GM21447 (cell line): ENCODE data around the gene KPNA2.
"Not testable (repeated sequence)": the region's sequence is repeated elsewhere in the genome, so short reads cannot be mapped to it uniquely, and the experiment has no call there.

Experiments
- ATAC-seq: cut with Tn5 transposase; IDR thresholded peaks from one replicate; pipeline ENCODE4 v1.9.1; 2021; ENCODE audit not compliant: unreplicated experiment

The KPNA2 gene

DNA sequence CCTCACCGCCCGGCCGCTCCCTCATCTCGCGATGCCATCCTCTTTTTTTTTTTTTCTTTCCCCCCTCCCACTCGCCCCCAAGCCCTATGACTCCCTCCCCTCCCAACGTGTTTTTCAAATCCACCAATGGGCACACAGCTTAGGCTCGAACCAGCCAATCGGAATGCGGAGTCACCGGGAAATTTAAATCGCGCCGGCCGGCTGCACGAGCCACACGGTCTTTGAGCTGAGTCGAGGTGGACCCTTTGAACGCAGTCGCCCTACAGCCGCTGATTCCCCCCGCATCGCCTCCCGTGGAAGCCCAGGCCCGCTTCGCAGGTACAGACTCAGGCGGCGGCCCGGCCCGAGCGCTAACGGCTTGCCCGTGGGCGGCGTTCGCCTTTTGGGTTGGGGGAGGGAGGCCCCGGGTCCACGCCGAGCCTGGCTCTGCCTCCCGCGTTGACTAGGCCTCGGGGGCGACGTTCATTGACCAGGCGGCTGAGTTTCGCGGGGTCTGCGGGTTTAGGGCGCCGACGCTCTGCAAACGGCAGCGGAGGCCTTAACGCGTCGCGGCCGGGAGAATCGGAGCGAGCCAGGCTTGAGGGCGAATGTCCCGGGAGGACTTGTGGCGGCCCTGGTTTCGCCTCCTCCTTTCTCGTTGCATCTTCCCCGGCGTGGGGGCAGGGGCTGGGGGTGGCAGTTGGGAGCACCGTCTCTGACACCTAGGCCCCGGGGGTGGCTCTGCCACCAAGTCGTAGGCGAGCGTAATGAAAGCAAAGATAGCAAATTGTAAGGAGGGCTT lies at the start of gene KPNA2:
Gene KPNA2, plus strand, starts transcription at position 213 of the 781 bp plus-strand sequence. CDS start 1,398 bp downstream, outside the sequence.
- ATAC-seq = peak; percentile 94

DNA sequence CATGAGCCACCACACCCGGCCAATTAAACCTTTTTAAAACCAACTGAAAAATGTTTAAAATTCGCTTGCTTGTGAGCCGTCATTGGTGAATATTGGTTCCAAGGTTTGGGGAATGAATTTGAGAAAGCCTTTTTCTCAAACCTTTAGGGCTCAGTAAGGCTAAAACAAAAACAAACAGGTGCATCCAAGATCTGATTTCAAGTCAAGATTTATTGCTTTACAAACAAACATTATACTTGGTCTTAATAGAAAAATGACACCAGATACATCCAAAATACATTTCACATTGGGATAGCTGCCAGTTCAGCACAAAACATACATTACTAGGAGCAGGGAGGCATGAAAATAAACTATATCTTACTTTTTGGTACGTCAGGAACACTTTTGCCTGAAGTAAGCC lies 44.6 kb upstream of the KPNA2 start:
- ATAC-seq = no peak

DNA sequence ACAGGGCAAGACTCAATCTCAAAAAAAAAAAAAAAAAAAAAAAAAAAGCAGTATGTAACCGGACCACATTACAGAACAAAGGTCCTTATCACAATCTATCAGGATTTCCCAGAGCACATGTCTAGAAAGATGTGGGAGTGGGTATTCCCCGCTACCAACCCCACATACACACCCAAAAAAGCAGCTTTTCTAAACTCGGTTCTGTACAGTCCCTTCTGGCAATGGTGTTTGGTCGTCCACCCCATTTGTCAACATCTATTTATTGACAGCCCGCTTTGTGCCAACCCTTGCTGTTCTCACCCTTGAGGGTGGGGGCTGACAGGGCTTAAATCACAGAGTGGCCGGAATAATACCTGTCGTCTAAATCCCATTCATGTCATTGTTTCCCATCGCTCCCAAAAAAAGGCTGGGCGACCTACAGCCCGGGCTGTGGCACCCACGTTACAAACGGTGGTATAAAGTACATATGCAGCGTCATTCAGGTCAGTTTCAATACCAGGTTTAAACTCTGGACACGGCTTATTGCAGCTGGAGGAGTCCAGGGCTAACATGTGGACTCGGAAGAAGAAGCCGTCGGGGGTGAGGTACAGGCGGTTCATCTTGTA lies 42.9 kb upstream of the KPNA2 start:
- no peak for ATAC-seq

DNA sequence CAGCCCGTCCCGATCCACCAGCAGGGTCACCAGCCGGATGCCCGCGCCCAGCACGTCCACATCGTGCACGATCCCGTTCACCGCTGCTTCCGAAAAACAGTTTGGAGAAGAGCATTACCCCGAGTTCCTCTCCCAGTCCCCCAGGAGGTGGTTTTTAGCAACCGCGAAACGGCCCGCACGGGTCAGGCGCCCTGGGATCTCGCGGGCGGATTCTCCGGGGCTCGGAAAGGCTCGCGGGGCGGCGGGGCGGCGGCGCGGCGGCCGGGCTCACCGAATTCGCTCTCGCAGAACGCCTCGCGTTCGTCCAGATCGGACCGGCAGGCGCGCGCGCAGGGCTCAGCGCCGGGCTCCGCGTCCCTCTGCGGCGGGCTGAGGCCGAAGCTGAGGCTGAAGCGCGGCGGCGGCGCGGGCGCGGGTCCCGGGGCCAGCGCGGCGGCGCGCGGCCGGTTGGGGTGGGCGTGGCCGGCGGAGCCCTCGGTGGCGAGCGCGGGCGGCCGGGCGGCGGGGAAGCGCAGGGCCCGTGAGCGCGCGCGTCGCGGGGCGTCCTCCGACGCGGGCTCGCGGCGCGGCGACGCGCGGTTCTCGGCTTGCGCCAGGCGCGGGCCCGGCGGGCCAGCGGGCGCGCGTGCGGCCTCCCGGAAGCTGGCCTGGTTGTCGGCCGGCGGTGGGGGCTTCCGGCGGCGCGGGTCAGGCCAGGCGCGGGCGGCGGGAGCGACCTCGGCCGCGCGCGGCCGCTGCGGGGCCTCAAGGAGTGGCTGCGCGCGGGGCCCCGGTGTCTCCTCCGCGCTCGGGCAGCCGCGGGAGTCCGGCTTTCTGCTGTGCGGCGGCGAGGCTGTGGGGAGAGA lies 42.2 kb upstream of the KPNA2 start:
- ATAC-seq = peak; percentile 72

DNA sequence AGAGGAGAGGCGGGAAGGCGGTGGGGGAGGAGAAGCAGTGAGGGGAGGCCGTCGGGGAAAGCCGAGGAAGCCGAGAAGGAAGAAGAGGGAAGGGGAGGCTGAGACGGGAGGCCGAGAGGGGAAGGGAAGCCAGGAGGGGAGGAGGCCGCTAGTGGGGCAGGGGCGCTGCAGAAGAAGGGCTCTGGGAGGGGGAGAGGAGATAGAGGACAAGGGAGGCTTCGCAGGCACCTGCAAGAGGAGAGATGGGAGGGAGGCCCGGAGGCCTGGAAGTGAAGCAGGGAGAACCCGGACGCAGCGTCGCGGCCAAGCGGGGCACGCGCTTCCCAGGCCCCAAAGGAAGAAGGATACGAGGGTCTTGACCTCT lies 41.6 kb upstream of the KPNA2 start:
- peak; percentile 3 for ATAC-seq

DNA sequence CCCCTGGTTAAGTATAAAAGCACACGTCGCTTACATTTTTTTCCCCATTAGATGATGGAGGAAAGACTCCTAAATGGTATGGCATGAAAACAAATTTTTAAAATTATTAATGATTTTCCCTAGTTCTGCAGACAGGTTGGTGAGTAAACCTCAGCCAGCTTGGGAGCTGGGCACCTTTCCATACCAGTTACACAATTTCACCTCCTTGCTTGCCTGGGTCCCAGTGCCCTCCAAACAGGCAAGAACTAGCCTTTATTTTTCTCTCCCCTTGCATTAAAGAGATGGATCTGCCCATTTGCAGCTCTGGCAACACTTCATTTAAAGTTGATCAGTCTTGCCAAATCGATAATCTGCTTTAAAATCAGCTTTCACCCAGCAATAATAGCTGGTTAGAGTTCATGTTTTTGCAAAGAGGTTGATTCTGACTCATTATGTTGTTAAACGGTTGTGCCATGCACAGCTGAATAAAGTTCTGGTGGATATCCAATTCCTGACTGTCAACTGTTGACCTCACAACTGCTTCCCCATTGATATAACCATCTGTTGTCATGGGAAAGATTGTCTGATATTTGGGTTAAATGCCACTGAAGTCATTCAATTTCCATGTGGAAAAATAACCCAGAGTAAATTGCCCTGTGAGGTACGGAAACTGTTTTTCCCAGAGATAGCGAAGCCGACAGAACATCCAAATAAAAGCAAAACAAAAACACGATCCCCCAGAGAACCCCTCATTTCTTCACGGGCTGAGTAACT lies 40.5 kb upstream of the KPNA2 start:
- no peak for ATAC-seq

DNA sequence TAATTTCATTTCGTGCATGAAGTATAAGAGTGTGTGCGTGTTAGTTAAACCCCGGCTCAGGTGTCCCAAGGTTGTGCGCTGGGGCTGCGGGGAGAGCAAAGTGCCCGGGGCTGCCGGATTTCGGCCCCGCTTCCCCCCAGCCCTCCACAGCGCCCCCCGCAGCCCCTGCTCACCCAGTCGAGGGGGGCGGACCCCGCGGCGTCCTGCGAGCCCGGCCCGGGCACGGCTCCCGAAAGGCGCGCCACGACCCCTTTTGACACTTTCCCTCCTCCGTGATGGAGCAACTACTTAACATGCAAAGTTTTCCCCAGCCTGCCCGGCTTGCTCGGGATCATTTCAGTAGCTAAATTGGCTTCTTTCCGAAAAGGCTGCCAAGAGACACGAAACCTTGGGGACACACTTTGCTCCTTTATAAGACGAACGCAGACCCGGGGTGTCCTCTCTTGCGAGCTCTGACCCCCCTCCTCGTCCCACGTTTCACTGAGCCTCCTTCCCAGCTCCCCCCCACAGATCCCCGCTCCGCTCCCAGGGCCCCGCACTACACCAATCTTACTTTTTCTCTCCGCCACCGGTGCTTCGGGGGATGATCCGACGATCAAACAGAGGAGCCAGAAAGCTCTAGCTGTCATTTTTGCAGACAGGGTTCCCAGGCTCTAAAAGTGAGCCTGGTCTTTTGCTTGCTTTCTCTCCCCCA lies 39.8 kb upstream of the KPNA2 start:
- no peak for ATAC-seq

DNA sequence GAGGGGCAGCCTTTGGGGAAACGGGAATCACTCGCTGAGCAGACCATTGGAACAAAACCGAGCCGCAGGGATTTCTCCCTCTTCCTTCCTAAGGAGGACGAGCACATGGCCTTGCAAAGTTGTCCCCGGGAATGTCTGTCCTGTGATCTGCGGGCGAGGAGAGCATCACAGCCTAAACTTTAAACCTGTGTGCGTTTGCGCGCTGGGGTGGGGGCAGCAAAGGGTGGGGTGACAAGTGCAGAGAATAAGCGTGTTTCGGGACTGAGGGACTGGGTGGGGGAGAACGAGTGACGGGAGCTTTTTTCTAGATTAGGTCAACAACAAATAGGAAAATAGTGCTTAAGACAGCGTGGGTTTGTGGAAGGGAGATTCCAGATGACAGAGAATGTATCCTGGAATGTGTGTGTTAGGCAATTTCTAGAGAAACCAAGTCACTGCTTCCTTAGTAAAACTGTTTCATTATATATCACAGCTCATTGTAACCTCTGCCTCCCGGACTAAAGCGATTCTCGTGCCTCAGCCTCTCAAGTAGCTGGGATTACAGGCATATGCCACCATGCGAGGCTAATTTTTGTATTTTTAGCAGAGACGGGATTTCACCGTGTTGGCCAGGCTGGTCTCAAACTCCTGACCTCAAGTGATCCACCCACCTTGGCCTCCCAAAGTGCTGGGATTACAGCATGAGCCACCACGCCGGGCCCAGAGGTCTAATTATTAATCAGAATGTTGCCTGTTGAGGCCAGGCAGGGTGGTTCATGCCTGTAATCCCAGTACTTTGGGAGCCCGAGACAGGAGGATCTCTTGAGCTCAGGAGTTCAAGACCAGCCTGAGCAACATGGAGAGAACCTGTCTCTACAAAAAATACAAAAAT lies 39.0 kb upstream of the KPNA2 start, which contains the start of gene C17orf58:
Gene C17orf58, minus strand, starts transcription at position 169 of the 871 bp plus-strand sequence. CDS start 271 bp downstream, outside the sequence.
- ATAC-seq = not testable (repeated sequence)

DNA sequence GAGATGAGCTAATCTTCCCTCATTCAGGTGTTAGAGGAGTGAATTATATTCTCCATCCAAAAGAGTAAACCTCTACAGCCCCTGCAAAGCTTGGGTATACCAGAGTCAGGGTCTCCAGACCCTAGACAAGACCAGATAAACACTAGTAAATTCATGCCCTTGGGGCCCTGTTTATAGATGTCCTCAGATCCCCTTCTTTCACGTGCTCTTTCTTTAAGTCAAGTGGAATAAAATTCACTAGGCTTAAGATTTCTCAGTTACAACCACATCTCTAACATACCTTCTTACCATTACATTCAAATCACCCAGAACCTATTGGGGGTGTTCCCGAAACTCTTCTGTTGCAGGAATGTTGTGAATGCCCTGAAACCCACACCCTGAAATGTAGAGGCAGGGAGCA lies 37.1 kb upstream of the KPNA2 start:
- no peak for ATAC-seq

DNA sequence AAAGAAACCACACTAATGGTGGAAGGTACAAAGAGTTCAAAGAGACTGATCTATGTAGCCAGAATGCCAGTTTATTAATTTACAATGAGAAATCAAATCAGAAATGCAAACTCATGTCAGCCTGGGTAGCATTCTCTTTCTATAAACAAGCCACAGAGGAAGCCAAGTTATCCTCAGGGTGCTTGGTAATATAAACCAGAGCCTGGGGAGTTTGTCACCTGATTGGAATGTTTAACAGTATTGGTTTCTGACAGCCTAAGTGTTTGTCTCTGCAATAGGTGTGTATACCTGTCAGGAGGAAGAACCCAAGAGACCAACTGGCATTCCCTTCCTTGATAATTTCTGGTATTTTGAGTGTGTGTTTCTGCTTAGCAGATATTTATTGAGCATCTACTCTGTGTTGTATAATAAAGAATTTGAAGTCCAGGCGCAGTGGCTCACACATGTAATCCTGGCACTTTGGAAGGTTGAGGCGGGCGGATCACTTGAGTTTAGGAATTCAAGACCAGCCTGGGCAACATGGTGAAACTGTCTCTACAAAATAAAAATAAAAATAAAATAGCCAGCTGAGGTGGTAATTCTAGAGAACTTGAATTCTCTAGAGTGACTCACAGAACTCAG lies 36.1 kb upstream of the KPNA2 start:
- ATAC-seq = no peak

DNA sequence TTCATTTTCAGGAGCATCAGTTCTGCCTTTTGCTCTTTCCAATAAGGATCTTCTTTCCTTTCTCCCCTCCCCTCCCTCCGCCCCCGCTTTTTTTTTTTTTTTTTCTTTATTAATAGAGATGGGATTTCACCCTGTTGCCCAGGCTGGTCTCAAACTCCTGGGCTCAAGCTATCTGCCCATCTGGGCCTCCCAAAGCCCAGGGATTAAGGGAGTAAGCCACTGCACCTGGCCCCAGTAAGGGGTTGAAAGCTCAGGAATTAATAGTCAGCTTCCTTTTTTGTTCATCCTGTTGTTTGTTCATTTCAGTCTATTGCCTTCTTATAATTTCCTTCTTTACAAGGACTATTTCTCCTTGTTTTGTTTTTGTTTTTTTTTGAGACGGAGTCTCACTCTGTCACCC lies 31.3 kb upstream of the KPNA2 start:
- ATAC-seq = no peak

DNA sequence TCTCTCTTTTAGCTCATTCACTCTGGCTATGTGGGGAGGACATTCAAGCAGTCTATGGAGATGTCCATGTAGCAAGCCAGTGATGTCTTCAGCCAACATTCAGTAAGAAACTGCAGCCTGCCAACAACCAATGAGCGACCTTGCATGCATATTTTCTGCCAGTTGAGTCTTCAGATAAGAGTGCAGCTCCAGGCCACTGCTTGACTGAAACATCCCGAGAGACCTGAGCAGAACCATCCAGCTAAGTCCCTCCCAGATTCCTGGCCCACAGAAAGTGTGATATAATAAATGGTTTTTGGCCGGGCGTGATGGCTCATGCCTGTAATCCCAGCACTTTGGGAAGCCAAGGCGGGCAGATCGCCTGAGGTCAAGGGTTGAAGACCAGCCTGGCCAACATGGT lies 28.7 kb upstream of the KPNA2 start:
- no peak for ATAC-seq

DNA sequence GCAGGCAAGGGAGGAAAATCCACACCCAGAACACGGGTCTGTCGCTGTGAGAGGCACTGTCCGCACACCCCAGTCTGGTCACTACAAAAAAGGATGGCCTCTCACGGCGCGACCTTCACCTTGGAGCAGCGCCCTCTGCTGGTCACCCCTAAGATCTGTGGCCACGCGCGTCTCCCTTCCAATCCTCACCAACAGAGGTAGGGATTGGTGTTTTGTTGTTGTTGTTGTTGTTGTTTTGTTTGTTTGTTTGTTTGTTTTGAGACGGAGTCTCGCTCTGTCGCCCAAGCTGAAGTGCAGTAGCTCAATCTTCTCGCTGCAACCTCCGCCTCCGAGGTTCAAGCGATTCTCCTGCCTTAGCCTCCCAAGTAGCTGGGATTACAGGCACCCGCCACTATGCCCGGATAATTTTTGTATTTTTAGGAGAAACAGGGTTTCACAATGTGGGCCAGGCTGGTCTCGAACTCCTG lies 24.3 kb upstream of the KPNA2 start:
- ATAC-seq = peak; percentile 69

DNA sequence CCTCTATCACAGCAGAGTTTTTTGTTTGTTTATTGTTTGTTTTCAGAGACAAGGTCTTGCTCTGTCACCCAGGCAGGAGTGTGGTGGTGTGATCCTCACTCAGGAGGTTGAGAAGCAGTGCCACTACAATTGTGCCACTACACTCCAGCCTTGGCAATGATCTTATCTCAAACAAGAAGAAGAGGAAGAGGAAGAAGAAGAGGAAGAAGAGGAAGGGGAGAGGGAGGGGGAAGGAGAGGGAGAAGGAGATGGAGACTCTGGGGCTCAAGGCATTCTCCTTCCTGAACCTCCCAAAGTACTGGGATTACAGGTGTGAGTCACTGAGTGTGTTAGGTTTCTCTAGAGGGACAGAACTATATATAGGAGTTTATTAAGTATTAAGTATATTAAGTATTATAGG lies 22.1 kb upstream of the KPNA2 start:
- ATAC-seq = no peak

DNA sequence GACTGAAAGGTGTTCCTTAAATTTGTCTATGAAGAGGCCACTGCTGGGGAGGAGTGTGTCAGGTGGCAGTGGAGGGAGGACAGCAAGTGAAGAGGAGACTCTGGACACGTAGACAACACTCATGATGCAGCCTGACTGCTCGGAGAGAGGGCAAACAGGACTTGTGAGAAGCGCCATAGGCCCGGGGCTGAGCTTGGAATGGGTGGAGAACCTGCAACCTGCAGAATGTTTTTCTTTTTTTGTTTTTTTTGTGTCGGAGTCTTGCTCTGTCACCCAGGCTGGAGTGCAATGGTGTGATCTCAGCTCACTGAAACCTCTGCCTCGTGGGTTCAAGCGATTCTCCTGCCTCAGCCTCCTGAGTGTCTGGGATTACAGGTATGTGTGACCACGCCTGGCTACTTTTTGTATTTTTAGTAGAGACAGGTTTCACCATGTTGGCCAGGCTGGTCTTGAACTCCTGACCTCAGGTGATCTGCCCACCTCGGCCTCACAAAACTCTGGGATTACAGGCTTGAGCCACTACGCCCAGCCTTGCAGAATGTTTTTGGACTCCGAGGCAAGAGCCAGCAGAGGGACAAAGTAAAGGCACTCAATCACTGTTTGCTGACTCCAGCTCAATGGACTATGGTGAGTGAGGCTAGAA lies 20.3 kb upstream of the KPNA2 start:
- ATAC-seq = no peak

DNA sequence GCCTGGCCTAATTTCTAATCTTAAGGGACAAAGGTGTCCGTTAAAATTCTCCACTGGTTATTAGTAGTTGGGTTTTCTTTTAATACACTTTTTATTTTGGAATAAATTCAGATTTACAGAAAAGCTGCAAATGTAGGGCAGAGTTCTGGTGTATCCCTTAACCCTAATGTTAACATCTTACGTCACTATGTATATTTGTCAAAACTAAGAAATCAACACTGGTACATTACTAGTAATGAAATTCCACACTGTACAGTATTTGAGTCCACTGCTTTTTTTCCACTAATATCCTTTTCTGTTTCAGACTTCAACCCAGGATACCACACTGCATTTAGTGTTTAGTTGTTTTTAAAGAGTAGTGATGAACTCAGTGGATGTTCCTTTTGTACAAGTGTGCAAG lies 18.7 kb upstream of the KPNA2 start:
- no peak for ATAC-seq

DNA sequence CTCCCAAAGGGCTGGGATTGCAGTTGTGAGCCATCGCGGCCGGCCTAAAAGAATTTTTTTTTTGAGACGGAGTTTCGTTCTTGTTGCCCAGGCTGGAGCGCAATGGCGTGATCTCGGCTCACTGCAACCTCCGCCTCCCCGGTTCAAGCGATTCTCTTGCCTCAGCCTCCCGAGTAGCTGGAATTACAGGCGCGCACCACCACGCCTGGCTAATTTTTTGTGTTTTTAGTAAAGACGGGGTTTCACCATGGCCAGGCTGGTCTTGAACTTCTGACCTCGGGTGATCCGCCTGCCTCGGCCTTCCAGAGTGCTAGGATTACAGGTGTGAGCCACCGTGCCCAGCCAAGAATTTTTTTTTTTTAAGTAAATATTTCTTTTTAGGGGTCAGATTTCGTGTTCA lies 17.0 kb upstream of the KPNA2 start:
- ATAC-seq = not testable (repeated sequence)

DNA sequence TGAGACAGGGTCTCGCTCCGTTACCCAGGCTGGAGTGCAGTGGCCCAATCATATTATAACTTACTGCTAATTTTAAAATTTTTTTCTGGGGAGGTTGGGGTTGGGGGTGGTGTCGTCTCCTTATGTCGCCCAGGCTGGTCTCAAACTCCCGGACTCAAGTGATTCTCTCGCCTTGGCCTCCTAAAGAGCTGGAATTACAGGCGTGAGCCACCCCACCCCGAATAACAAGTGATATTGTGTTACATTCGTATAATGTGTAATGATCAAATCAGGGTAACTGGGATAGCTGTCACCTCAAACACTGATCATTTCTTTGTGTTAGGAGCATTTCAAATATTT lies 16.2 kb upstream of the KPNA2 start:
- no peak for ATAC-seq
